NK-92 (cell line): ENCODE data around the gene FN3KRP.

Experiments
- DNase-seq: peaks from one replicate; lab custom pipeline; 2025; ENCODE audit not compliant: unreplicated experiment; lab: John Stamatoyannopoulos, UW

FN3KRP gene, protein sequence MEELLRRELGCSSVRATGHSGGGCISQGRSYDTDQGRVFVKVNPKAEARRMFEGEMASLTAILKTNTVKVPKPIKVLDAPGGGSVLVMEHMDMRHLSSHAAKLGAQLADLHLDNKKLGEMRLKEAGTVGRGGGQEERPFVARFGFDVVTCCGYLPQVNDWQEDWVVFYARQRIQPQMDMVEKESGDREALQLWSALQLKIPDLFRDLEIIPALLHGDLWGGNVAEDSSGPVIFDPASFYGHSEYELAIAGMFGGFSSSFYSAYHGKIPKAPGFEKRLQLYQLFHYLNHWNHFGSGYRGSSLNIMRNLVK

DNA sequence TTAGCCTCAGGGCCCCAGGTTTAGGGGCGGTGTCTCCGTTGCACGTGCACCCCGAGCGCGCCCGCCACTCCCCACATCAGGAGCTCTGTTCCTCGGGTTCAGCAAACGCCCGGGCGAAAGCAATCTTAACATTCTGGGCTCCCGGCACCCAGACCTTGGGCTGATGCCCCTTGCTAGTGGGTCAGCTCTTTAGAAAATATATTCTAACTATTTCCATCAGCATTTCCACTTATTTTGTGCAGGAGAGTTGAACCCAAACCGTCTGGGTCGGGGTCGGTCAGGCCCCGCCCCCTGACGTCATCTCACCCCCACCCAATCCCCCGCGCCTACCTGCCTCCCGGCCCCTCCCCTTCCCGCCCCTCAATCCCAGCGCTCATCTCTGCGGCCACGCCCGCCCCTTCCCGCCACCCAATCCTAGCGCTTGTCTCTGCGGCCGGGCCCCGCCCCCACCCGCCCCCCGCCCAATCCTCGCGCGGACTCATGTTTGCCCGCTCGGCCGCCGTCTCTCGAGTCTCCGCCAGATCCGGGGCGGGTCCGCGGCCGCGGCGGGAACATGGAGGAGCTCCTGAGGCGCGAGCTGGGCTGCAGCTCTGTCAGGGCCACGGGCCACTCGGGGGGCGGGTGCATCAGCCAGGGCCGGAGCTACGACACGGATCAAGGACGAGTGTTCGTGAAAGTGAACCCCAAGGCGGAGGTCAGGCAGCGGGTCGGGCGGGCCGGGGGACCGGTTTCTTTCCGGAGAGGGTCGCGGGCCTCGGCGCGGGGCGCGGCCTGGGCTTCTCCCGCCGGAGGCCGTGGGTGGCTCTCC lies at the start of gene FN3KRP:
Gene FN3KRP (plus strand): TSS at position 504 of the 808 bp plus-strand sequence. CDS start 50 bp downstream, at position 554.
- peak; percentile 72 for DNase-seq

DNA sequence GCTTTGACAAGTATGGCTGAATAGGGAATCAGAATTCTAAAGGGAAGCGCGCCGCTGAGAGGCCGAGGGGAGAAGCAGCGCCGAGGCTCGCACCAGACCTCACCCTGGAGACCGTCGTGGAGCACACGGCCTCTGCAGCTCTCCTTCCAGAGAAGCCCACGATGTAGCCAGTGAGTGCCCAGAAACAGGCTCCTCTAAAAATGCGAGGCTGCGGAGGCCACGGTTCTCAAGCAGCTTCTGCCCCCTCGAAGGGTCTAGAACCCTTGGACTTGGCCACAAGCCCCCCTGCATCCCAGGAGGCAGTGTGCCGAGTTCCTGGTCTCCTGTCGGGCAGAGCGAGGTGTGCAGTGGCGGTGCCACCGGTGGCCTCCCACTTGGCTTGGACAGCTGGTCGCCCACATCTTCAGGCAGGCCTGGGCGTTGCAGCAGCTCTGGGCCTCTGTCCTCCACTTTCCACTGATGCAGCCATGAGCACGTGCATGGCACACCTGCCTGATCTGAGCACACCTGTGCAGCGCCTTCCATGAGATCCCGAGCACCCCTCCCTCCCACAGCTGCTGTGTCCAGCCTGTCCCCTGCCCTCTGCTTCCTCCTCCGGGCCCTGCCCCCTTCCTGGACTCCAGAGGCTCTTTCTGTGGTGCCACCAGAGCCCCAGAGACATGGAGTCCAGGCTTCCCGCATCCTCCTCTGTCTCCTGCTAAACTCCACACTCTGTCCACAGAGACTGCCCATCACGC lies 49.4 kb upstream of the FN3KRP start:
- DNase-seq: no peak

DNA sequence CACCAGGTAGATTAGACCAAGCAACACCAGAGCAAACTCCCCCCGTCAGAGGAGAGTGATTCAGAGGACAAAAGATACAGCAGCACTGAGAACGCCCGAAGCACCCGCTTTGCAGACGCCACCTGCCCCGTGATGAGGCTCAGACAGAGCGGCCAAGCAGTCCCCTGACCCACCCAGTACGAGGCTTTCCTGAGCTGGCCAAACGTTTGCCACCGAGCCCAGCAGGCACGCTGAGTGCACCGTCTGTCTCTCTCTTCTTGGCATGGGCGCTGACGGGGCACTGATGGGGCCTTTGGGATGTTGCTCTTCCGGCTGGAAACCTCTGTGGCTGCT lies 48.9 kb upstream of the FN3KRP start:
- no peak for DNase-seq

DNA sequence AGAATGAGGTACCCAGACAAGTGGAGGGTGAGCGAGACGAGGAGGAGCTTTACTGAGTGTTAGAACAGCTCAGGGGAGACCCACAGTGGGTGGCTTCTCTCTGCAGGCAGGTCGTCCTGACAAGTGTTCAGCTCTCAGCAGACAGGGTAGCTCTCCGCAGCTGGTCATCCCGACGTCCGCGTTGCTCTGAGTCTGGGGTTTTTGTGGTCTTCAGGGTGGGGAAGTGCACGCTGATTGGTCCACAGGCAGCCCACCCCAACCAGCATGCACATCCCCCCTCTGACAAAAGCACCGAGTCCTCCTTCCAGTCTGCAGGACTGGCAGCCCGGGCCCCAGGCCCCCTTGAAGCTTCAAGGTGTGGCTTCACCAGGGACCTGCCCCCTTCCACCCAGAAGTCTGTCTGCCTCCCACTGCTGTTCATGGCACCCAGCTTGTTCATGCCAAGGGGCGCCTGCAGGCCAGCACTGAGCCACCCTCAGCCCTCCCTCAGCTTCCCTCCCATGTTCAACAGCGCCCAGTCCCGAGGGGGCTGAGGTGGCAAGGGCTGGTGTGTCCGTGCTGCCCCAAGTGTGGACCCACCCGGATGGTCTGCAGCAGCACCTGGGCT lies 48.4 kb upstream of the FN3KRP start:
- no peak for DNase-seq

DNA sequence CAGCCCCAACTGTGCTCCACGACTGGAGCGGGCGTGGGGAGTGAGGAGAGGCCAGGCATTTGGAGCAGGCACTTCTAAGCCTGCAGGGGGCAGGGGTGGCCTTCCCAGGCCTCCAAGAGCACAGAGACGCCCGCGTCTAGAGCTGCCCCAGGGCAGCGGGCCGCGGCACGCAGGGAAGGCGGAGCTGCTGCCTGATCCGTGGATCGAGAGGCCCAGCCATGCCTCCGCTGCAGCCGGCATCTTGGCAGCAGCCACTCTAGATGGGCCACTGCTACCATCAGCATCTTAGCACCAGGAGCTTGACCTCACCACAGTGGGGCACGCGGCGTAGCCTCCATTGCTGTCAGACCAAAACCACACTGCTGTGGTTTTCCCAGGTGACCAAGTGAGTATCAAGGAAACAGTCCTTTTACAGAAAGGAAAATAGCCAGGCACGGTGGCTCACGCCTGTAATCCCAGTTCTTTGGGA lies 47.8 kb upstream of the FN3KRP start:
- DNase-seq: no peak

DNA sequence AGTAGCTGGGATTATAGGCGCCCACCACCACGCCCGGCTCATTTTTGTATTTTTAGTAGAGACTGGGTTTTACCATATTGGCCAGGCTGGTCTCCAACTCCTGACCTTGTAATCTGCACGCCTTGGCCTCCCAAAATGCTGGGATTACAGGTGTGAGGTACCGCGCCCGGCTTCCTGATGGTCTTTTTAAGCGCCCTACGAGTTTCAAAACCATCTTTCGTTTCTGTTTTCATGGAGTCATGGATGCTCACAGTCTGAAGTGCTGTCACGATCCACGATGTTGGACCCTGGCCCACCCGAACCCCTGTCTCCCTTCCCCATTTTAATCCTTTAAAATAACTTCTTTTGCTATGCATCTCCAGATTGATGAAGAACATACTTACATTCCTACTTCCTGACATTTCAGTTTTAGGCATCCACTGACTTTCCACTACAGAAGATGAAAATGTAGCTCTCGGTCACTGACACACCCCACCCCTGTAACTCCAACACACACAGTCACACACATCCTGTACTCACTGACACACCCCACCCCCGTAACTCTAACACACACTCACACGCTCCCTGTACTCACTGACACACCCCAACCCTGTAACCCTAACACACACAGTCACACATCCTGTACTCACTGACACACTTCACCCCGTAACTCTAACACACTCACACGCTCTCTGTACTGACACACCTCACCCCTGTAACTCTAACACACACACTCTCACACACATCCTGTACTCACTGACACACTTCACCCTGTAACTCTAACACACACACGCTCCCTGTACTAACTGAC lies 45.6 kb upstream of the FN3KRP start:
- no peak for DNase-seq

DNA sequence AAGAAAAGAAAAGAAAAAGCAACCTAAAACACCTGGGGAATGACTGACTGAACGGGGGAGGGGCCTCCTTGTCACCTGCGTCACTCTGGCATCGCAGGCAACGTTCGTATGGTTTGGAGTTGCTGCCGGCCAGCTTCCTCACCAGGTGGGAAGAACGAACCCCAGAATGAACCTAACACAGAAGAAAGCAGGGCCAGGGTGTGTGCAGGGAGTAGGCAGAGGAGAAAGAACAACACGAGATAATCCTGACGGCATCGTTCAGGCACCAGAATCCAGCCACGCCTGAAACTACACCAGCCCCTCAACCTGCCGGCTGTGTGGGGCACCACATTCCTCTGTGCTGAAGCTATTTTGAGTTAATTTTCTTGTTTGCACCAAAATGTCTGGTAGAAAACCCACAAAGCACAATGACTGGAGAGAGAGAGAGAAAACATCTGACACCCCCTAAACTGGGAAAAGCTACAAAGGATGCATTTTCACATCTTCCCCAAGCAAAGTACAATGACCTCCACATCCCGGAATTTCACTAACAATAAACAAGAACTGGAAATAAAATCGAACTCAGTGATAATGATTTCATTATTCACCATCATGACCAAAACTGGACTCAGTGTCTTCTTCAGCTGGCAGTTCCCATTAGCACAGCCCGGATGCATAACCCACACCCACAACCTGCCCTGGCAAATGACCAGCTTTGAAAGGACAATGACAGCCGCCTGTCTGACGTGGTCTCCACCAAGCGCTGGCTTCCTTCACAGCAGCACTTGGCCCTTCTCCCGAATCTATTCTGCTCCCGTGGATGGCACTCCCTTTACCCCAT lies 41.6 kb upstream of the FN3KRP start:
- DNase-seq: no peak

DNA sequence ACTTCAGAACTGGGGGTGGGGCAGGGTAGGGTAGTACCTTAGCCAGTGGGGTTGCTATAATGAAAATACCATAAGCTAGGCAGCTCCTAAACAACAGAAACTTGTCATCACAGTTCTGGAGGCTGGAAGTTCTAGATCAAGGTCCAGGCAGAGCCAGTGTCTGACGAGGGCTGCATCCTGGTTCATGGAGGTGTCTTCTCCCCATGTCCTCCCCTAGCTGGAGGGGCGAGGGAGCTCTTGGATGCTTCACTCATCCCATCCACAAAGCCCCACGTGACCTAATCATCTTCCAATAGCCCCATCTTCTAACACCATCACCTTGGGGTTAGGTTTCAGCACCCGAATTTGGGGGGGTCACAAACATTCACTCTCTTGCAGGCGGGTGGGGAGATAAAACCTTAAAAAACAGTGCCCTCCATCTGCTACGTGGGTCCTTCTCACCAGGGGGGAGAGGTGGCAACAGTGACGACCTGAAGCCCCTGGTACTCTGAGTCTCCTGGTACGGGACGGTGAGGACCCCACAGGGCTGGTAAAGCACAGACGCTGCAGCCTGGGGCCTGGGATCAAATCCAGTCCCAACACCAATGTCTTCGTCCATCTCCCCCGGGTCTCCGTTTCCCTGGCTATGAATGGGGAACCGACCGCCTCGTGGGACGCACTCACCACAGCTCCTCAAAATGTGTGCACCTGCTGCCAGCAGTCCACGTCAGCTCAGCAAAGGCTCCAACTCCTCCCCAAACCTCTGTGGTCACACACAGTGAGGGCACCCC lies 40.8 kb upstream of the FN3KRP start:
- DNase-seq: no peak

DNA sequence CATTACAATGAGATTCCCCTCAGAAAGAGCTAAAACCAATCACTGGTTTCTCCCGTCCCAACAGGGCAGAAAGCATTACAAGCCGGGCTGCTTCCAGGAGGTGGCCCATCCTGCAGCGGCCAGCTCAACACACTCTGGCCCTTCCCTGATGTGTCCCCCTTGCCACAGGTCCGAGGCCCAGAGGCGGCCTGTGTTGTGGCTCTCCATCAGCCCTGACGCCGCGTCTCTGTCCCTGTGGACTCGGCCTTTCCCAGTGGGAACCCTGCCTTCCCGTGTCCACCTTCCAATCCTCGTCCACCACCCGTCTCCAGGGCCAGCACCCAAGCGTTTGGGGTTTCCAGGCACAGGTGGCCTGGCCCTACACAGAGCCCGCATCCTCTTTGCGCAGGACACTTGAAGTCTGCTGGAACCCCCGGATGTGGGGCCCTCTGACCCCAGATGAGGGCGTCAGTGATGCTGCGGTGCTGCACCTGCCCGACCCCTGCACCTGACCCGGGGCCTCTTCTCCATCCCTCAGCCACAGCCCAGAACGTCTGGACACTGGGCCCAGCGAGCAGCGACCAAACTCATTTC lies 39.1 kb upstream of the FN3KRP start:
- no peak for DNase-seq

DNA sequence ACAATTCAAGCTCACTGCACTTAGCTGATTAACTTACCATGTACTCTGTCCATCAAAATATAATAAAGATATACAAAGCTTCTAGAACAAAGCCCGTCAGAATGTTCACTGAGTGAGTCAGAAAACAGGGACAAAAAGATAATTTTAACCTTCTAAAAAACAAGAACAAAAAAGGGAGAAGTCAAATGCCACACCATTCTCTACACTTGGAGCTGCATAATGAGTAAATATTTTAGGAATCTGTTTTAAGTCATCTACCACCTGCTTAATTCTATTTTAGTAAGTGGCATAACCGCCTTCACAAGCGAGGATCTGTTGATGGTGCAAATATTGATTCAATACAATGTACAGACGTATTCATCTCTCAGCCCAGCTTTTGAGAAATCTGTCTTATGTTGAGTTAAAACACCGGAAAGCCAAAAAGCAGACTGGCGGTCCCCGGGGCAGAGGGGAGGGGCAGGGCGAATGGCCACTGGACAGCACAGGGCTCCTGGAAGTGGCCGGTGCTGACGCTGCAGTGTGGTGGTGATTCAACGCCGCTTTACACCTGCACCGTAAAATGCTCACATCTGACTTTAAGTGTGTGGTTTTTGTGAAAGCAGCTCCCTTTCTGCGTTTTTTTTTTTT lies 38.1 kb upstream of the FN3KRP start:
- DNase-seq: no peak

DNA sequence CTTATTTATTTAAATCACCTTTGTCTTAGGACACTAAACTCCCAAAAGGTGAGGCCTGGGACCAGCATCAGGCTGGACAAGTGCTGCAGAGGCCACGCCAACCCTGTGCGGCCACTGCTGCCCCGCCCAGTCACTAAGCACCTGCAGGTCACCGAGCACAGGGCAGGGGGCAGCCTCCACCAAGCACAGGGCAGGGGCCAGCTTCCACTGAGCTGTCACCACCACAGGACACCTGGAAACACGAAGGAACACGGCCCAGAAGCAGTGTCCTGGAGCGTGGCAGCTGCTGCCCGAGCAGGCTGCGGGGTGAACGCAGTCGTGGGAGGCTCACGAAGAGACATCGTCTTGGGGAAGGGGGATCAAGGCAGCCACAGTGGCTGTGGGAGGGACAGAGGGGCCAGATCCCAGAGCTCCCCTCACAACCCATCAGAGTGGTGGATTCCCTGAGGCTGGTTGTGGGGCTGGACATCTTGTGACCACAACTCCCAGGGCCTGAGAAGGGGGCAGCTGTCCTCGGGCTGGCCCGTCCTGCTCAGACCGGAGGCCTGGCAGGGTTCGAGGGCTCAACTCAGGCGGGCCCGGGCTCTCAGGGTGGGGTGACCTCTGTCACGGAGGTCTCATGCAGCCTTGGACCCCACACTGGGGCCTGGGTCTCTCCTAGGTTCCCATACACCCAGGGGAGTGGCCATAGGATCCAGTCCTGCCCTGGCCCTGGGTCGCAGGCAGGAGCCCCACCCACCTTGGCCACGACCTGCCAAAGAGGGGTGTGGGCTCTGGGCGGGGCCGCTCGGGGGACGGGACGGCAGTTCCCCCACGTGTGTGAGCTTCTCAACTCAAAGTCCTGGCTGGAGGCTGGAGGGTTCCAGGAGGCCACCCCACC lies 36.7 kb upstream of the FN3KRP start:
- DNase-seq: no peak

DNA sequence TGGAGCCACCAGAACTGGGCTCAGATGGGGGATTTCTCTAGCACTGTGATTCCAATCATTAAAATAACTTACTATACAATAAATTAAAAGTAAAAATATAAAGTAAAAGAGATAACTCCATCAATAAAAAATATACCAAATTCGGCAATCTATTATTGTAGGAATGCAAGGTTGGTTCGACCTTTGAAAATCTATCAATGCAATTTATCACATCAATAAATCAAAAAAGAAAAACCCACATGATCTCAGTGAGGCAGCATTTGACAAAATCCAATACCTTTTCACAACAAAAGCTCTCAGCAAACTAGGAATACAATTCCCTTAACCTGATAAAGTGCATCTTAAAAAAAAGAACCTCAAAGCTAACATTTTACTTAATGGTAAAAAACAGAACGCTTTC lies 35.0 kb upstream of the FN3KRP start:
- no peak for DNase-seq

DNA sequence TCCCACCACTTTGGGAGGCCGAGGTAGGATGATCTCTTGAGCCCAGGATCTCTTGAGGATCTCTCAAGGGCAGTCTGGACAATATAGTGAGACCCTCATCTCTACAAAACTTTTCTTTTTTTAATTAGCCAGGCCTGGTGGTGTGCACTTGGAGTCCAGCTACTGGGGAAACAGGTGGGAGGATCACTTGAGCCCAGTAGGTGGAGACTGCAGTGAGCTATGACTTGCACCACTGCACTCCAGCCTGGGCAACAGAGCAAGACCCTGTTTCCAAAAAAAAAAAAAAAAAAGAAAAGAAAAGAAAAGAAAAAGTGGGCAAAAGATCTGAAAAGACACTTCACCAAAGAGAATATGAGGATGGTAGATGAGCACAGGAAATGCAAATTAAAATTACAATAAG lies 33.0 kb upstream of the FN3KRP start:
- no peak for DNase-seq

DNA sequence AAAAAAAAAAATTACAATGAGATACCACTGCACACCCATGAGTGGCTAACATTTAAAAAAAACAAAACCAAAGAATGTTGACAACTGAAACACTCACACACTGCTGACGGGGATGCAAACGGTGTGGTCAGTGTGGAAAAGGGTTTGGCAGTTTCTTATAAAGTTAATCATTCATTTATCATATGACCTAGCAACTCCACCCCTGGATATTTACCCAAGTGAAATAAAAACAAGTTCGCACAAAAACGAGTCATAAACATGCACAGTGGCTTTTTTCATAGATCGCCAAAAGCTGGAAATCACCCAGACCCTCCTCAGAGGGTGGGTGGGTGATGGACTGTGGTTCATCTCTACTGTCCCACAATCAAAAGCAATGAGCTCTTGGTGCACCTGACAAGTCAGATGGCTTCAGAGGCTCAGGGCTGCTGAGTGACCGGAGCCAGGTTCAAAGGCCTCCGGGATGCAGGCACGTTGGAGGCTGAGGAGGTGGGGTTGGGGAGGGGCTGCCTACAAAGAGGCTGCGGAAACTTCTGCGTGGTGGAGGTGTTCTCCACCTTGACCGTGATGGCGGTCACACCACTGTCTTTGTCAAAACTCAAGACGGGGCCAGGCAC lies 32.2 kb upstream of the FN3KRP start:
- no peak for DNase-seq

DNA sequence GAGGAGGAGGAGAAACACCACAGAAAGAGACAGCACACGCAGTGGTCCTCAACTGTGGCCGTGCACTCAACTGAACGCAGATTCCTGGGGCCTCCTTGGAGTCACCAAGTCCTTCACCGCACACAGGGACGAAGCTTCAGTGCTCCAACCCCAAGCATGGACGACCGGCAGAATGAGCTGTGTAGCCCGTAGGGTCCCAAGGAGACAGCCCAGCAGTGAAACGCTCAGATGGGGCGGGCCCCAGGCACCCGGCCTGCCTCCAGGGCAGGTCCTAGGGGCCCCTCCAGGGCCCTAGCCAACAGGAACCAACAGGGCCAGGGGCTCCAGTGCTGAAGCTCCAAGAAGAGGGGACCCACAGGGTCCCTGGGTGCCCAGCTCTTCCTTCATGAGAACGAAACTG lies 31.2 kb upstream of the FN3KRP start:
- DNase-seq: no peak

DNA sequence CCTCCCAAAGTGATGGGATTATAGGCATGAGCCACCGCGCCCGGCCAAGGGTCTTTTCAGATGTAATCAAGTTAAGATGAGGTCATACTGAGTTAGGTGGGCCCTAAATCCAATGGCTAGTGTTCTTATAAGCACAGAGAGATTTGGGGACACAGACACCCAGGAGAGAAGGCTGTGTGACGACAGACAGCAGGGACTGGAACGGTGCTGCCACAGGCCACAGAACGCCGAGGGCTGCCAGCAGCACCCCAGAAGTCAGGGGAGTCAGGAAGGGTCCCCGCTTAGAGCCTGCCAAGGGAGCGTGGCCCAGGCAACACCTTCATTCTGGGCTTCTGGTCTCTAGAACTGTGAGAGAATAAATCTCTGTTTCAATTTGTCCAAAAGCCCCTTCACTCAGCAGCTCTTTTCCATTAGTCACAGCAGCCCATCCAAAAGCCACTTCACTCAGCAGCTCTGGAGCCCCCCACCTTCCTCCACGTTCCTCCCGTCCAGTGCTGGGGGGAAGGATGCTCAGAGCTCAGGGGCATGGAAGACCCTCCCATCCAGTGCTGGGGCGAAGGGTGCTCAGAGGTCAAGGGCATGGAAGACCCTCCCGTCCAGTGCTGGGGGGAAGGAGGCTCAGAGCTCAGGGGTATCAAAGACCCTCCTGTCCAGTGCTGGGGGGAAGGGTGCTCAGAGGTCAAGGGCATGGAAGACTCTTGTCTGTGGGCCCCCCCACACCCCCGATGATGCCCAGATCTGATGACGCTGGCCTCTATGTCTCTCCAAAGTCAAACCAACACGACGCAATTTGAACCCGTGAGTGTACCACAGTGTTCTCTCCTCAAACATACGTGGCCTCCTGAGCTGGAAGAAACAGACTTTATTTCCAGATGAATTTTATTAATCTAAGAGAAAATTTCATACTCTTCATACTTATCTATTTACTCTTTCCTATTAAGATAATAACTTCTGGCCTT lies 29.9 kb upstream of the FN3KRP start:
- DNase-seq: no peak
